Right lobe of liver (tissue), 6 donors: Measurements from ENCODE around the gene GNAI3. TPM values are rescaled to one million over a fixed set of nuclear protein-coding genes. Genes with fewer than 3 reads are reported as not detected.

ENCODE experiments used
- ATAC-seq, 4 donors: fragments of 200-7000 bp; cut with Tn5 transposase; one replicate each; pipeline ENCODE4 v1.9.1; 2020; ENCODE audit warnings: mild to moderate bottlenecking in 4 of 4, moderate library complexity in 4 of 4
- DNase-seq, 3 donors: peaks; one replicate each; pipeline ENCODE4 v3.0.0-alpha.2; 2020
- H3K27ac ChIP-seq, 3 donors: fragments of 200-600 bp; one replicate each; pipeline ENCODE4 v1.8.0; 2022
- H3K27me3 ChIP-seq, 2 donors: fragments of 200-600 bp; one replicate each; pipeline ENCODE4 v1.8.0; 2022
- H3K36me3 ChIP-seq, 4 donors: fragments of 200-600 bp; sonication (generic) in 1 of 4; one replicate each; pipeline versions ENCODE4 v1.5.1 to v1.8.0; 2017 to 2022; ENCODE audit warnings: control low read depth in 1 of 4
- H3K4me1 ChIP-seq, 4 donors: fragments of 200-600 bp; sonication (generic) in 1 of 4; one replicate each; pipeline versions ENCODE4 v1.5.1 to v1.8.0; 2017 to 2022; ENCODE audit warnings: control low read depth in 1 of 4
- H3K4me3 ChIP-seq, 3 donors: fragments of 200-600 bp; one replicate each; pipeline ENCODE4 v1.8.0; 2022
- H3K9me3 ChIP-seq, 4 donors: fragments of 200-600 bp; sonication (generic) in 1 of 4; one replicate each; pipeline versions ENCODE4 v1.5.1 to v1.8.0; 2017 to 2022; ENCODE audit warnings: control low read depth in 1 of 4
- POLR2A ChIP-seq: fragments of 450-650 bp; IDR thresholded peaks from one replicate; pipeline ENCODE4 v1.6.1; 2017; ENCODE audit warnings: antibody characterized with exemption, mild to moderate bottlenecking
- WGBS: methylation state at CpG from one replicate; pipeline ENCODE4 v1.1.6; 2018; ENCODE audit warnings: low coverage, low lambda C conversion rate; ENCODE audit not compliant: insufficient coverage; ENCODE audit errors: missing lambda C conversion rate; 5-methylcytosine and 5-hydroxymethylcytosine counted together
- intact Hi-C, 2 donors: fragments of 100-400 bp; cut with DNase I; formaldehyde crosslinking; loops; one replicate each; pipeline versions ENCODE4 v1.11.2 to v1.14.1; 2022
- microRNA counts: library from miRNA; unstranded; fragments of <30 nt; microRNA quantifications from one replicate; lab custom pipeline; 2016
- small RNA-seq, 2 experiments: library from RNA; depleted of rRNA; stranded (forward); fragments of <200 nt; gene quantifications; one replicate each; pipeline ENCODE3, GENCODE V24; 2016
- total RNA-seq, 6 experiments: library from RNA; depleted of rRNA in 2 of 6; stranded (reverse); fragments of >200 nt in 2 of 6; fragmentation: NEBNext Ultra II Directional in 3 of 6; extraction: Animal tissue kit (Norgen Biotek cat#: 25700) in 3 of 6; gene quantifications; one replicate each; pipeline versions ENCODE4 v1.1.0 to v1.2.4, GENCODE V29; 2016 to 2023
- TF ChIP-seq, protein P1 (sequence below), 4 donors: fragments of 200-600 bp in 3 of 4; fragments of 450-650 bp in 1 of 4; IDR thresholded peaks; one replicate each; pipeline versions ENCODE4 v1.5.1 to v1.8.0; 2016 to 2022; ENCODE audit warnings: antibody characterized with exemption in 4 of 4, mild to moderate bottlenecking in 2 of 4
- donor health status: DM: no; HTN: yes; CAD: no.
- donor health status: DM: no; HTN: no; CAD: no.
- donor health status: DM: no; HTN: no; CAD: no.
- donor health status: DM: no; HTN: yes; CAD: no.
- donor health status: DM: no; HTN: yes; CAD: no.

The GNAI3 gene
- total RNA-seq, 6 experiments from 2014 or later: 2.5 to 4.3 (median 3.3) TPM

DNA sequence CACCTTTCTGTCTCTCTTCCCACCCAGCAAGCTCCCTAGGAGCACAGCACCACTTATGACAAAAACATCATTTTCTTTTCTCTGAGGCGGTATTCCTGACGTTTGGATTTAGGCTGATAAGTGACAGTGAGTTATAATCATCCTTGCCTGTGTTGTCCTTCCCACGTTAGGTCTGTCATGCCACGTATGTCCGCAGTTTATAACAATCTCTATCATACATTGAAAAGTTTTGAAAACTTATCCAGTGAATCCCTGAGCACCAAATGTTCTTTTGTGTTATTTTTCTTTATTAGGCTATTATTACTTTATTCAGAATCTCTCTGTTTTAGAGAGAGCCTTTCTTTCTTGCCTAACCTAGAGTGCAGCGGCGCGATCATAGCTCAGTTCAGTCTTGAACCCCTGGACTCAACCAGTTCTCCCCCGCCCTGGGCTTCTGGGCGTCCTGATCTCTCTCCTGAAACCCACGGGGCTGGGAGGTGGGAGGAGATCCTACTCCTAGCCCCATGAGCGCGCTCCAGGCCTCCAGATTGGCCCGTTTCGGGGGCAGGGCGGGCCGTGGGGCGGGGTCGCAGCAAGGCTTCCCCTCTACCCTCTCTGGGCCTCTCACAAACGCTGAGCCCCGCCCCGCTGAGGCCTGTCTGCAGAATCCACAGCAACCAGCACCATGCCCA lies 119.2 kb downstream of the GNAI3 start, which contains the start of gene GSTM2:
GSTM2 (plus strand) TSS at position 606 of the 671 bp plus-strand sequence; CDS start at position 665, 59 bp downstream.
- intact Hi-C loops: no loop called here
- ATAC-seq (peak; percentile 97 to 100 (median 99)), DNase-seq (peak; percentile 76 to 86 (median 84))
- Histone ChIP-seq H3K4me1 (no peaks in the 10 kb centered on the region), H3K36me3 (no peaks in the 10 kb centered on the region), H3K9me3 (no peaks in the 10 kb centered on the region), H3K27ac (no peak within 1 kb of the TSS), H3K4me3 (peak within 1 kb of the TSS; percentile 28 to 31 (median 28)), H3K27me3 (no peaks in the 10 kb centered on the region)
- WGBS: 33% methylated on average over 14 of the region's 22 CpGs
- no peak for TF ChIP-seq POLR2A
- TF ChIP-seq, protein P1, sequence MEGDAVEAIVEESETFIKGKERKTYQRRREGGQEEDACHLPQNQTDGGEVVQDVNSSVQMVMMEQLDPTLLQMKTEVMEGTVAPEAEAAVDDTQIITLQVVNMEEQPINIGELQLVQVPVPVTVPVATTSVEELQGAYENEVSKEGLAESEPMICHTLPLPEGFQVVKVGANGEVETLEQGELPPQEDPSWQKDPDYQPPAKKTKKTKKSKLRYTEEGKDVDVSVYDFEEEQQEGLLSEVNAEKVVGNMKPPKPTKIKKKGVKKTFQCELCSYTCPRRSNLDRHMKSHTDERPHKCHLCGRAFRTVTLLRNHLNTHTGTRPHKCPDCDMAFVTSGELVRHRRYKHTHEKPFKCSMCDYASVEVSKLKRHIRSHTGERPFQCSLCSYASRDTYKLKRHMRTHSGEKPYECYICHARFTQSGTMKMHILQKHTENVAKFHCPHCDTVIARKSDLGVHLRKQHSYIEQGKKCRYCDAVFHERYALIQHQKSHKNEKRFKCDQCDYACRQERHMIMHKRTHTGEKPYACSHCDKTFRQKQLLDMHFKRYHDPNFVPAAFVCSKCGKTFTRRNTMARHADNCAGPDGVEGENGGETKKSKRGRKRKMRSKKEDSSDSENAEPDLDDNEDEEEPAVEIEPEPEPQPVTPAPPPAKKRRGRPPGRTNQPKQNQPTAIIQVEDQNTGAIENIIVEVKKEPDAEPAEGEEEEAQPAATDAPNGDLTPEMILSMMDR (IDR thresholded peaks at IDR 0.05): no peak

MicroRNAs within 50 kb of the gene (microRNA counts, 767-probe panel; counts per million panel counts)
- 3,636 counts per million, percentile 6 among the panel's probes with 10 or more counts for microRNA hsa-miR-197-3p (lab: Ali Mortazavi, UCI)

Small RNAs within 50 kb of the gene (small RNA-seq; reads per million reads assigned to genes)
- 0 reads per million in 2 experiments for gene RNU6V

Other genes starting within 250 kb of the GNAI3 start
- gene MYBPHL, start 241.6 kb upstream of the GNAI3 start, total RNA-seq: not detected
- gene SORT1, start 150.7 kb upstream of the GNAI3 start, total RNA-seq: 10 to 100 TPM in 3 of 6 experiments, 1 to 10 TPM in 3; 3.2 to 30.3 (median 13.7) TPM
- 10 to 100 TPM; 38.8 to 83.5 (median 61.1) TPM for gene PSMA5, start 122.2 kb upstream of the GNAI3 start, total RNA-seq
- 10 to 100 TPM in 1 of 6 experiments, 1 to 10 TPM in 5; 4.7 to 10.6 (median 6.0) TPM for gene SYPL2, start 82.1 kb upstream of the GNAI3 start, total RNA-seq
- 1 to 10 TPM; 1.5 to 6.1 (median 3.1) TPM for gene ATXN7L2, start 64.7 kb upstream of the GNAI3 start, total RNA-seq
- gene CYB561D1, start 54.5 kb upstream of the GNAI3 start, total RNA-seq: 1 to 10 TPM; 1.5 to 3.1 (median 2.4) TPM
- 1 to 10 TPM; 2.6 to 3.9 (median 3.2) TPM for gene AMIGO1, start 38.9 kb upstream of the GNAI3 start, total RNA-seq
- gene GPR61, start 8.7 kb upstream of the GNAI3 start, total RNA-seq: not detected
- gene GNAT2, start 71.0 kb downstream of the GNAI3 start, total RNA-seq: under 1 TPM in 3 of 6 experiments, not detected in 3; 0.20 to 0.21 (median 0.20) TPM
- 10 to 100 TPM; 29.1 to 59.1 (median 37.2) TPM for gene AMPD2, start 71.2 kb downstream of the GNAI3 start, total RNA-seq
- 10 to 100 TPM; 18.5 to 32.1 (median 23.8) TPM for gene GSTM4, start 107.5 kb downstream of the GNAI3 start, total RNA-seq
- 10 to 100 TPM in 4 of 6 experiments, 1 to 10 TPM in 2; 4.4 to 16.0 (median 12.7) TPM for gene GSTM2, start 119.4 kb downstream of the GNAI3 start, total RNA-seq
- gene GSTM1, start 139.2 kb downstream of the GNAI3 start, total RNA-seq: 100 to 1,000 TPM in 1 of 6 experiments, 10 to 100 TPM in 2, not detected in 3; 32.1 to 248 (median 43.0) TPM
- gene GSTM5, start 163.6 kb downstream of the GNAI3 start, total RNA-seq: under 1 TPM in 5 of 6 experiments, not detected in 1; 0.19 to 0.54 (median 0.31) TPM
- gene GSTM3, start 192.4 kb downstream of the GNAI3 start, total RNA-seq: 10 to 100 TPM in 3 of 6 experiments, 1 to 10 TPM in 3; 1.2 to 19.2 (median 10.6) TPM
- gene EPS8L3, start 215.3 kb downstream of the GNAI3 start, total RNA-seq: 1 to 10 TPM in 3 of 6 experiments, not detected in 3; 3.2 to 4.7 (median 3.3) TPM